HFF-Myc (cell line): Measurements from ENCODE around the gene SMAD3.

Experiments used
- DNase-seq: peaks from one replicate; pipeline ENCODE4 v3.0.0-alpha.2; 2011; ENCODE audit warnings: low read depth; ENCODE audit errors: extremely low read depth
- H3K4me3 ChIP-seq: replicated peaks from 2 replicates; pipeline ENCODE4 v1.5.1; 2011; ENCODE audit warnings: low read depth, mild to moderate bottlenecking, control low read depth, low read length
- CTCF ChIP-seq: IDR thresholded peaks from 2 replicates; pipeline ENCODE4 v1.5.1; 2012; ENCODE audit warnings: mild to moderate bottlenecking, low read depth, low read length, control low read depth; ENCODE audit errors: missing control alignments

SMAD3 gene

GRCh38 chr15:67179411-67179995, 114.1 kb downstream of the SMAD3 start:
- no peak overlapping the region for H3K4me3 ChIP-seq
- no peak for TF ChIP-seq CTCF
- DNase-seq: no peak

DNA sequence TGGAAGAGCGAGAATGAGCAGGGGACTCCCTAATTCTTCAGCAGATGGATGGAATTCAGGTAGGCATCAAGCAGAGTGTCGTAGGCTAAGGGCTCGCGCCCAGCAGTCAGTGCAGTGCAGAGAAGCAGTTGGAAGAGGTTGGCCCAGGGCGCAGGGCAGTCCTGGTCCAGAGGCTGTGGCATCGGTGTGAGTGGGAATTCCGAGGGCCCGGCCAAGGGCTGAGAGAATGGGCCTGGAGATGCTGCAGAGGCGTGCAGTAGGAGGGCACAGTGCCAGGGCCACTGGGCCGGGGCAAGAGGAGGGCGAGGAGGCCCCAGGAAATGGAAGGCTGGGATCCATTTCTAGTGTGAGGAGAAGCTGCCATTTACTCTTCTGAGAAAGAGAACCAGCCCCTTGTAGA, 114.6 kb downstream of the SMAD3 start:
- TF ChIP-seq CTCF: no peak
- DNase-seq: no peak
- no peak overlapping the region for H3K4me3 ChIP-seq

DNA sequence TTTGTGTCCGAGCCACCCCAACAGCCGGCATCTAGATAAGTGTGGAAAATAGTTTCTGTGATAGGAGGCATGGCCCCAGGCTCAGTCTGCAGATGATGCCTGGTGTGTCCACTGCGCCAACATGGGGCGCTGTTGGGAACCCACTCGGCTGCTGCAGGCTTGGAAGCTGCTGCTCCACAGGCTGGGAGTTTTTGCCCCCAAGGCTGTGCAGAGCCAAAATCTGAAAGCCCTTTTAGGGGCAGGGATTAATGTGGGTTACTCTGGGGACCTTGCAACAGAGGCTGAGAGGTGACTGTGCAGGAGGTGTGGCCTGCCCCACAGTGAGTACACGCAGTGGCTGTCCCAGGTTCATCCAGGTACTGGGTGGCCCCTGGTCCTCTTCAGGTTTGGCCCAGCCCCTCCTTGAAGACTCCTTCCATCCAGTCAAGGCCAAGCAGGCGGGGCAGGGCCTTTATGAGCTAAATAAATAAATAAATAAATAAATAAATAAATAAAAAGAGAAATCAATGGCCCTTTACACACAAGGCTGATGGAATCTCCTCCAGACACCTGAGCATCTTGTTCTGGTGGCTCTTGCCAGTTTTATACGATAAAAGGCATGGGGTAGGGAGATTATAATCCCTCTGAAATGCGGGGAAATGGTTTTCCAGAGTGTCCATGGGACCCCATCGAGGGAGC, 115.3 kb downstream of the SMAD3 start:
- TF ChIP-seq CTCF: no peak
- no peak for DNase-seq
- H3K4me3 ChIP-seq: no peak overlapping the region

- no peak for TF ChIP-seq CTCF
- DNase-seq: no peak
- no peak overlapping the region for H3K4me3 ChIP-seq
These were observed 115.8 kb downstream of the SMAD3 start for GRCh38 chr15:67181221-67181639.

DNA sequence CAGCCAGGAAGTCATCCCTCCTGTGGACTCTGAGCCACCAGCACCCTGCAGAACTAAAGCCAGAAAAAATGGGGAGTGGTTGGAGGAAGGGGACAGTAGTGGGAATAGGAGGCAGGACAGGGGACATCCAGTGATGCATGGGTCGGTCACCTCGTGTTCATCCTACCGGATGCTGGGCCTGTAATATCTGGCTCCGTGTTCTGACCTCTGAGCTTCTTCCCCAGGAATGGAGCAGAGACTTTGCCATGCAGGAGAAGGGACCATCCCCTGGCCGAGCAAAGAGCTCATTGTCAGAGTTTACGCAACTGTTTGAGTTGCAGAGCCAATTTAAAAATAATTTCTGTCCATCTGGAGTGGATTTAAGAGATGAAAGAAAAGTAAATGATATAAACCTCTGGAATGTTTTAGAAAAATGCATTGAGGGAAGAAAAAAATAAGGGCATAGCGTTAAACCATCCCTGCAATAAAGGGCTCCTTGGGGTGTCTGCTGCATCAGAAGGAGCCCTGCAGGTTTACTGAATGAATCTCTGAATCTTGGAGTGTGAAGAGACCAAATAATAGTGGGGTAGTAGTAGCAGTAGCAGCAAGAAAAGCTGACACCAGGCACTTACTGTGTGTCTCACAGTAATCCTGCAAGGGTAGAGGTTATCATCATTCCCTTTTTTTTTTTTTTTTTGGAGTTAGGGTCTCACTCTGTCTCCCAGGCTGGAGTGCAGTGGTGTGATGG, 118.2 kb downstream of the SMAD3 start:
- TF ChIP-seq CTCF: no peak
- no peak overlapping the region for H3K4me3 ChIP-seq
- no peak for DNase-seq

DNA sequence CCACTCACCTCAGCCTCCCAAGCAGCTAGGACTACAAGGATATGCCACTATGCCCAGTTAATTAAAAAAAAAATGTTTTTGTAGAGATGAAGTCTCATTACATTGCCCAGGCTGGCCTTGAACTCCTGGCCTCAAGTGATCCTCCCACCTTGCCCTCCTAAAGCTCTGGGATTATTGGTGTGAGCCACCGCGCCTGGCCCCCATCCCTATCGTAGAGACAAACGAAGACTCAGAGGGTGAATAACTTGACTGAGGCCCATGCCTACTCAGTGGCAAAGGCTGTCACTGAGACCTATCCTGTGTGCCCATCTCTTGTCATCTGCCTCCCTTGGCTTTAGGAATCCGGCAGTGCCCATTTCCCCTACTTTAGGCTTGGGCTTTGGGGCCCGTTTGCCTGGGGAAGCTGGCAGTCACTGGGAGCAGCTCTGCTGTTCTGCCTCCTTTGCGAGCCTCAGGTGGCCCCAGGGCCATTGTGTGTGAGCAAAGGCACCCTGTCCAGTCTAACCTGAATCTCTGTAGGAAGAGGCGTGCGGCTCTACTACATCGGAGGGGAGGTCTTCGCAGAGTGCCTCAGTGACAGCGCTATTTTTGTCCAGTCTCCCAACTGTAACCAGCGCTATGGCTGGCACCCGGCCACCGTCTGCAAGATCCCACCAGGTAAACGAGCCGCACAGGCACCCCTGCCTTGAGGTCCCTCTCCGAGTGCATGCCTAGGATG, 119.0 kb downstream of the SMAD3 start:
- no peak for DNase-seq
- no peak overlapping the region for H3K4me3 ChIP-seq
- TF ChIP-seq CTCF: no peak
